Adrenal gland (tissue), 12 donors: Measurements from ENCODE around the gene ZNF530. TPM values are rescaled to one million over a fixed set of nuclear protein-coding genes. Genes with fewer than 3 reads are reported as not detected.
A peak's percentile ranks its signal among the peaks of the same experiment; 100 is the strongest.

Experiments
- DNase-seq, 7 donors: peaks; one replicate each; pipeline ENCODE4 v3.0.0-alpha.2; 2019 to 2020
- H3K27ac ChIP-seq, 5 donors: fragments of 200-600 bp; sonication (generic) in 4 of 5; 1 replicate in 3 of 5; 2 replicates in 2 of 5; pipeline versions ENCODE4 v1.5.1 to v1.8.0; 2016 to 2020; ENCODE audit warnings: mild to moderate bottlenecking in 1 of 5
- H3K27me3 ChIP-seq: fragments of 200-600 bp; 2 replicates; pipeline ENCODE4 v1.8.0; 2021
- H3K36me3 ChIP-seq, 2 donors: fragments of 200-600 bp; replicated peaks in 1 of 2; 1 replicate in 1 of 2; 2 replicates in 1 of 2; pipeline versions ENCODE4 v1.5.1 to v1.8.0; 2018 to 2022
- H3K4me1 ChIP-seq, 2 donors: fragments of 200-600 bp; replicated peaks in 1 of 2; 1 replicate in 1 of 2; 2 replicates in 1 of 2; pipeline versions ENCODE4 v1.5.1 to v1.8.0; 2018 to 2021
- H3K4me3 ChIP-seq, 4 donors: fragments of 200-600 bp; sonication (generic) in 3 of 4; one replicate each; pipeline ENCODE4 v1.5.1; 2016 to 2018
- H3K9me3 ChIP-seq, 3 donors: fragments of 200-600 bp; sonication (generic) in 1 of 3; replicated peaks in 1 of 3; 1 replicate in 2 of 3; 2 replicates in 1 of 3; pipeline versions ENCODE4 v1.5.1 to v1.8.0; 2016 to 2021
- POLR2A ChIP-seq, 2 donors: fragments of 450-650 bp; IDR thresholded peaks; one replicate each; pipeline ENCODE4 v1.6.1; 2017; ENCODE audit warnings: antibody characterized with exemption in 2 of 2, mild to moderate bottlenecking in 2 of 2, moderate library complexity in 1 of 2
- WGBS, 4 donors: extraction: QIAGEN DNeasy Blood & Tissue Kit in 2 of 4; methylation state at CpG; one replicate each; pipeline versions ENCODE4 v1.1.5 to v1.1.7; 2013 to 2017; 5-methylcytosine and 5-hydroxymethylcytosine counted together
- intact Hi-C, 2 donors: fragments of 100-400 bp; cut with DNase I; formaldehyde crosslinking; loops; one replicate each; pipeline versions ENCODE4 v1.14.1 to v1.15.0; 2022 to 2023
- polyA plus RNA-seq, 3 donors: library from polyadenylated mRNA; stranded (reverse); fragments of 200-250 nt in 2 of 3; fragments of 350-450 nt in 1 of 3; fragmentation: Illumina TruSeq in 1 of 3; extraction: RNeasy Lipid Tissue Mini Kit (QIAGEN cat#74804) in 1 of 3; gene quantifications; one replicate each; pipeline ENCODE4 v1.2.3, GENCODE V29; 2013 to 2014
- total RNA-seq, 9 donors: library from RNA; depleted of rRNA in 4 of 9; stranded (reverse); fragments of >200 nt in 4 of 9; fragments of 120-200 nt in 1 of 9; fragmentation: NEBNext Ultra II Directional in 1 of 9; extraction: Animal tissue kit (Norgen Biotek cat#: 25700) in 1 of 9; gene quantifications; one replicate each; pipeline versions ENCODE4 v1.1.0 to v1.2.4, GENCODE V29; 2013 to 2023
- TF ChIP-seq, protein P1 (sequence below), 6 experiments: fragments of 450-650 bp in 4 of 6; fragments of 200-600 bp in 2 of 6; sonication (generic) in 1 of 6; IDR thresholded peaks; 1 replicate in 5 of 6; 2 replicates in 1 of 6; pipeline versions ENCODE4 v1.5.1 to v1.8.0; 2016 to 2021; ENCODE audit warnings: antibody characterized with exemption in 6 of 6, mild to moderate bottlenecking in 2 of 6, moderate library complexity in 1 of 6
- donor health status: healthy with polysubstance abuse.
- donor health status: Bipolar disorder and iron deficiency.
- donor health status: DM: yes; HTN: yes; CAD: no.
- donor health status: DM: no; HTN: no; CAD: no.
- donor health status: DM: no; HTN: no; CAD: no.
- donor health status: DM: yes; HTN: yes; CAD: no.

ZNF530 gene
- total and polyA plus RNA-seq, 12 donors: 1.2 to 5.5 (median 2.5) TPM

DNA sequence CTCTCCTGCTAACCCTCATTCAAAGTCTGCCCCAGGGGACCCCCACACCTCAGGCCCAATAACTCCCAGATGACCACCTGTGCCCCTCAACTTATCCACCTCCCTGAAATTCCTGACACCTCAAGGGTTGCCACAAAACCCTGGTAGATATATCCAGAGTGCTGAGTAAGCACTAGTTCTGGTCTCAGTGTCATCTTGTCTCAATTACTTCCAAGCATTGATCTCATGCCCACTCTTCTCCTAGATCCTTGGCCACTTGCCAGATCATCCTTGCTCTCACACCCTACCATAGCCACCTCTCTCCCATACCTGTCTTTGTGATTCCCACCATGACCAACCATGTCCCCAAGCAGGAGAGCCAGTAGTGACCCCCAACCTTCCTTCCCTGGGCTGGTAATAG, 23.0 kb upstream of the ZNF530 start:
- Histone ChIP-seq H3K36me3 (peaks cover 0 to 18% of the 10 kb centered on the region in 2 donors), H3K4me1 (peaks cover 5 to 14% of the 10 kb centered on the region in 2 donors), H3K4me3 (no peak overlapping the region), H3K9me3 (peaks cover 0 to 59% (median 0%) of the 10 kb centered on the region in 3 donors), H3K27ac (no peak overlapping the region), H3K27me3 (no peaks in the 10 kb centered on the region)
- DNase-seq: no peak
- intact Hi-C loops: no loop called here
- TF ChIP-seq, protein P1, sequence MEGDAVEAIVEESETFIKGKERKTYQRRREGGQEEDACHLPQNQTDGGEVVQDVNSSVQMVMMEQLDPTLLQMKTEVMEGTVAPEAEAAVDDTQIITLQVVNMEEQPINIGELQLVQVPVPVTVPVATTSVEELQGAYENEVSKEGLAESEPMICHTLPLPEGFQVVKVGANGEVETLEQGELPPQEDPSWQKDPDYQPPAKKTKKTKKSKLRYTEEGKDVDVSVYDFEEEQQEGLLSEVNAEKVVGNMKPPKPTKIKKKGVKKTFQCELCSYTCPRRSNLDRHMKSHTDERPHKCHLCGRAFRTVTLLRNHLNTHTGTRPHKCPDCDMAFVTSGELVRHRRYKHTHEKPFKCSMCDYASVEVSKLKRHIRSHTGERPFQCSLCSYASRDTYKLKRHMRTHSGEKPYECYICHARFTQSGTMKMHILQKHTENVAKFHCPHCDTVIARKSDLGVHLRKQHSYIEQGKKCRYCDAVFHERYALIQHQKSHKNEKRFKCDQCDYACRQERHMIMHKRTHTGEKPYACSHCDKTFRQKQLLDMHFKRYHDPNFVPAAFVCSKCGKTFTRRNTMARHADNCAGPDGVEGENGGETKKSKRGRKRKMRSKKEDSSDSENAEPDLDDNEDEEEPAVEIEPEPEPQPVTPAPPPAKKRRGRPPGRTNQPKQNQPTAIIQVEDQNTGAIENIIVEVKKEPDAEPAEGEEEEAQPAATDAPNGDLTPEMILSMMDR (IDR thresholded peaks at IDR 0.05): no peak
- no peak for TF ChIP-seq POLR2A (IDR thresholded peaks at IDR 0.05)

DNA sequence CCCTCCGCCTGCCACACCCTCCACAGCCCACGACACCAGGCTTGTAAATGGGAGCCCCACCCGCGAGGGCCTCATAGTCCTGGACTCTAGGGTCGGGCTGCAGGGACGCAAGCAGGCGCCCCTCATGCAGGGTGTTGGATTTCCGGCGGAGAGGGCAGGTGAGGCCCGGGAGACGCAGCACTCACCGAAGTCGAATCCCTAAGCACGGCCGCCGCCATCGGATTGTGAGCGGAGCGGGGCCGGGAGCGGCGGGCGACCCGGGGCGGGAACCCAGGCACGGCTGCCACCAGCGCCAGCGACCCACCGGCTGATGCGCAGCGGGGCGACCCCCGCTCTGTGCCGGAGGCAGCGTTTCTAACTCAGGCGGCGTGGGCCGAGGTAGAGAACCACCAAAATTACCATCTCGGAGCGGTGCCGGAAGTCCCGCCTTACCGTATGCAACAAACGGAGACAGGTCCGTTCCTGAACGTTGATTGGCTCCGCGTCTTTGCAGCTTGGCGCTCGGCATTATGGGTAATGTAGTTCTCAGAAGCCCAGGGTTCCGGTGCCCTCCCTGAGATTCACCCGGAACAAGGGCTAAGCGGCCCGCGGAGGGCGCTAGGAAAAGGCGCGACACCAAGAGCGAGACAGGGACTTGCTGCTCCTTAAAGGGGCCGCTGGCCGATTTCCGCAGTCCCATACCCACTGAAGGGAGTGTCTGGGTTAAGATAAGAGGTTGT, 21.0 kb upstream of the ZNF530 start, which contains the start of gene ZNF416:
ZNF416 (minus strand) TSS at position 425 of the 719 bp plus-strand sequence; CDS start at position 218, 207 bp downstream.
- intact Hi-C loops: no loop called here
- Histone ChIP-seq H3K9me3 (peaks cover 0 to 39% (median 0%) of the 10 kb centered on the region in 3 donors), H3K27me3 (no peaks in the 10 kb centered on the region), H3K27ac (peak within 1 kb of the TSS in 3 of 5 donors; percentile 24 to 76 (median 62)), H3K4me3 (peak within 1 kb of the TSS; percentile 33 to 99 (median 66)), H3K36me3 (peaks cover 0 to 10% of the 10 kb centered on the region in 2 donors), H3K4me1 (peaks cover 5 to 21% of the 10 kb centered on the region in 2 donors)
- DNase-seq: peak; percentile 98 to 99 (median 98)
- no peak for TF ChIP-seq POLR2A (IDR thresholded peaks at IDR 0.05)
- TF ChIP-seq, protein P1 (IDR thresholded peaks at IDR 0.05): peak in 1 of 6 experiments; percentile 30
- 1% methylated on average over 16 to 62 of the region's 62 CpGs for WGBS, 4 donors

DNA sequence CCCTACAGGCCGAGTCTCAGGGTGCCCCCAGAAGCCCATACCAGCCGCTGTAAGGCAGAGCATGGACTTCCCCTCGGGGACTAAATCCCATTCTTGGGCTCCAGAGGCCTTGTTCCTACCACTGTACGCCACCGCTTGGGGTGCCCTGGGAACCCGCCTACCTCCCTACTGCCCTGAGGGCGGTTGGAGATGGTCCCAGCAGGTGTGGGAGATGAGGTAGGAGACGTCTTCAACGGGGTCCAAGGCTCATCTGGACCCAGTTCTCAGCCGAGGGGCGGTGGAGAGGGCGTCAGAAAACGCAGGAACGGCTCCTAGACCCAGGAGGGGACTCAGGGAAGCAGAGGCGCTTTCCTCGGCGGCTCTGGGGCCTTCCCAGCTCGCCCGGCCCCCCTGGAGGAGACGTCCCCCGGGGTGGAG, 16.6 kb upstream of the ZNF530 start:
- Histone ChIP-seq H3K36me3 (no peaks in the 10 kb centered on the region), H3K27ac (no peak overlapping the region), H3K9me3 (peaks cover 0 to 14% (median 0%) of the 10 kb centered on the region in 3 donors), H3K4me3 (peak overlapping the region in 2 of 4 donors; percentile 33 to 58), H3K27me3 (no peaks in the 10 kb centered on the region), H3K4me1 (peaks cover 5 to 20% of the 10 kb centered on the region in 2 donors)
- 35 to 77% (median 45%) methylated on average over 8 to 21 of the region's 21 CpGs for WGBS, 4 donors
- no peak for DNase-seq
- intact Hi-C loops: no loop called here
- TF ChIP-seq, protein P1 (IDR thresholded peaks at IDR 0.05): no peak
- no peak for TF ChIP-seq POLR2A (IDR thresholded peaks at IDR 0.05)

- TF ChIP-seq, protein P1 (IDR thresholded peaks at IDR 0.05): peak in 1 of 6 experiments; percentile 11
- TF ChIP-seq POLR2A (IDR thresholded peaks at IDR 0.05): peak in 1 of 2 donors; percentile 26
- no peaks in the 10 kb centered on the region for H3K36me3 ChIP-seq
- peak; percentile 89 to 97 (median 93) for DNase-seq
- peaks cover 0 to 16% (median 0%) of the 10 kb centered on the region in 3 donors for H3K9me3 ChIP-seq
- H3K27ac ChIP-seq: peak within 1 kb of the TSS in 2 of 5 donors; percentile 39 to 66
- H3K4me1 ChIP-seq: peaks cover 4 to 19% of the 10 kb centered on the region in 2 donors
- 1 to 2% (median 2%) methylated on average over 33 to 76 of the region's 76 CpGs; no CpG with 5 or more reads in 1 of the 4 donors for WGBS, 4 donors
- peak within 1 kb of the TSS in 3 of 4 donors; percentile 33 to 61 (median 58) for H3K4me3 ChIP-seq
- no peaks in the 10 kb centered on the region for H3K27me3 ChIP-seq
- intact Hi-C loops: no loop called here
Observed at GRCh38 chr19:57583521-57584416, 15.9 kb upstream of the ZNF530 start, which contains the start of gene ZIK1. Gene ZIK1, plus strand, starts transcription at chr19:57584145. Its CDS starts 212 bp downstream, at chr19:57584357.
